Measurements from ENCODE around the gene KLHL35.
A peak's percentile ranks its signal among the peaks of the same experiment; 100 is the strongest.
"Not testable (repeated sequence)": the region's sequence is repeated elsewhere in the genome, so short reads cannot be mapped to it uniquely, and the experiment has no call there.

KLHL35 gene

DNA sequence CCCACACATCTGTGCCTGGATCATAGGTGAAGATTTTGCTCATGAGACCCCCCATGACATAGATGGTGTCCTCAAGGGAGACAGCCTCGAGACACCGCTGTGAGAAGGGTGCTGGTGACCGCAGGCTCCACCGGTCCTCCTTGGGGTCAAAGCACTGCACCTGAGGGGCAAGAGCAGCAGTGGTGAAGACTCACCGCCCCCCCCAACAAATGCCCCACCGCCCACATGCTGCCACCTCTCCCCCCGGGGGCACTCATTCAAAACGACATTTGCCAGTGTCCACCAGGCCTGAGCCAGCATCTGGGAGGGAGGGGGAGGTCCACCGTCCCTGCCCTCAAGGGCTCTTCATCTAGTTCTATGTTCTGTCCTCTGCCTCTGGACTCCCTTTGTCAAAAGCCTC, 9.3 kb downstream of the KLHL35 start:
- DNase-seq (ENCODE audit: low spot score), result no peak

DNA sequence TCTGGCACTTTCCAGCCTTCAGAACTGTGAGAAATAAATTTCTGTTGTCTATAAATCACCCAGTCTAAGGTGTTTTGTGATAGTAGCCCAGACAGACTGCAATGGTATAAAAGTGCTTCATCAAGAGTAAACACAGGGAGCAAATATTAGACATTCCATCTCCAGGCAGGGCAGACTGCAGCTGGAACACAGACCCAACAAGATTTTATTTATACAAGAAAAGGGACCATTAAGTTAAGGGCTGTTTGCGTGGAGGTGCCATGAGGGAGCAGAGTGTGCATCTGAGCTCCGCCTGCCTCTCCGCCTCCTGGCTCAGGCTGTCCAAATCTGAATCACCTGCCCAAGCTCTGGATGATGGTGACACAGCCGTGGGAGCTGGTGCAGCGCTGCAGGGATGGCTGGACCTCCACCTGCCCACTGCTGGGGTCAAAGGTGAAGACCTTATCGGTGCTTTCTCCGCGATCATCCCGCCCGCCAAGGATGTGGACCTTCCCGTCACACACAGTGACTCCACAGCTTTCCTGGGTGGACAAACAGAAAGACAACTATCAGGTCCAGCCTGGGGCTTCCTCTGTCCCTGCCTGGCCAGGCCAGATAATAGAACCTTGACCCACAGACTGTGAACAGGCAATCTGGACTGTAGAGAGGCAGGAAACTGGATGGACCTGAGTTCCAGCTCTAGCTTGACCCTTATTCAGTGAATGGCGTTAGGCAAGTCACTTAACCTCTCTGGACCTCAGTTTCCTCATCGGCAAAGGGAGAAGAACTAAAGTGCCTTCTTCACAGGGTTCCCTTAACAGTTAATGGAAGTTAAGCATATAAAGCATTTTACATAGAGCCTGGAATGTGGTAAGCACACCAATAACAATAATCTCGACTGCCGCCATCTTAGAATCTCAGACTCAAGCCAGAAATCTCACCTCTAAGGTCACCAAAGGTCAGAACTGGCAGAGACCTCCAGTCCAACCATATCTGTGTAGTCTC, 10.5 kb downstream of the KLHL35 start:
- no peak for DNase-seq (ENCODE audit: low spot score)

- no peak for DNase-seq (ENCODE audit: low spot score)
These were observed 11.1 kb downstream of the KLHL35 start for GRCh38 chr11:75421902-75422247.

DNA sequence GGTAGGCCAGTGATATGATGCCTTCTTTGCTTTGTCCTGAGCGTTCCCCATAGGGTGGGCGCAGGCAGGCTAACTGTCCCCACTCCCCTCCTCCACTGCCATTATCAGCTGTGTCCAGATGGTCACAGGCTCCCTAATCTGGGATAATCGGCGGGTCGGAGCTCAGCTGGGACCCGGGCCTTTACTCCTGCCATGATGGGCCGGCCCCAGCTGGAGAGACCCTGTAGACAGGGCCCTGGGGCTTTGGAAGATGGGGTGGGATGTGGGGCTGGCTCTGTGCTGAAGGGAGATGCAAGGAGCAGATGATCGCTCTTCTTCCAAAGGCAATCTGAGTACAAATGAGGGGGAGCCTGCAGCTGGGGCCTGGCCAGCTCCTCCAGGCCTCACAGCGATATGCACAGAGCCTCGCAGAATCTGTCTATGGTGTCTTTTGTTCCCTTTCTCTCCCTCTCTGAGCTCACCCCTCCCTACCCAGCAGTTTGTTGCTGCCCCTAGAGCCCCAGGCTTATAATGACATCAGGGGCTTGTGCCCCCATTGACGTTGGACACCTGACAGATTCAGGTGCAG, 11.9 kb downstream of the KLHL35 start:
- DNase-seq (ENCODE audit: low spot score), result no peak

DNA sequence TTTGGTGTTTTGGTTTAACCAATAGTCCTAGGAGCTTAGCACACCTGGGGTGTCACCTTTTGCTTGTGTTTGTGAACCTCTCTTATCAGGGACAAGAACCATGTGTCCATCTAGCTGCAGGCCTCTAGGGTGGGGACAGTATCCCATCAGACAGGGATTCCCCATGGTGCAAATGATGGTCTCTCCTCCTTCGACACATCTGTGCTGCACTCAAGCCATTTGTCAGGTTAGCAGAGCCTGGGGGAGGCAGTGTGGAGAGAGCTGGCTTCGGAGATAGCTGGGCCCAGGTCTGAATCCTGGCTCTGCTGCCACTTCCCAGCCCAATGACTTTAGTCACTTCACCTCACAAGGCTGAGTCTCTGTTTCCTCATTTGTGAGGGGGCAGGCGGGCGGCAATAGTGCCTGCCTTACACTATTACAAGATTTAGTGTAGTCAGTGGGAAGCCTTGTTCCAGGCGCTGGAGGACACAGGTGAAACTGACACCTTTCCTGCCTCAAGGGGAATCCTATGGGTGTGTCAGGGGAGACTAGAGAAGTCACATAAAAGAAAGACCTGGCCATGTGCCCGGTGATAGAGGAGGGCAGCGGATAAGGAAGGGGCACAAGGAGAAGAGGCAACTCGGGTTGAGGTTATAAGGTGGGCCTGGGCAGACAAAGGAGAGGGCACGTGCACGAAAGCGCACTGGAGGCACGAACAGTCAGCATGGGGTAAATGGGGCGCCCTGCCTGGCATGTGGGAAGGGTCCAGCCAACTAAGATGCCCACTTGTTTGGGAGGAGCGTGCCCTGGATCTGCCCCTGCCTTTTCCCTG, 12.6 kb downstream of the KLHL35 start:
- DNase-seq (ENCODE audit: low spot score), result no peak

DNA sequence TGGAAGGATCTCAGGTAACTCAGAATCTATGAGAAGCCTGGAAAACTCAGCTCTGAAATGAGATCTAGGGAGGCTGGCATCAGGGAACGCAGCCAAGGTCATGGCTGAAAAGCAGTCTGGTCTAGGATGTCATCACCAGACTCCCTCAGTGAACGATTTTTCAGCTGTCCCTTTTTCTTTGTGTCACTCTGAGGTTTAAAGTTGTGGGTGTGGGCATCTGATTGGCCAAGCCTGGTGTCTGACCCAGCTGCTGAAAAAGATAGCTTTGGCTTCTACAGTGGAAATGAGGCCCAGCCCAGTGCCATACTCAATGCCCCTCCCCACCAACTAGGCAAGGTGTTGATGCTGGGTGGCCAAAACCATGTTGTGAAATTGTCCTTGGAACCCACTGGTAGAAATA, 19.1 kb downstream of the KLHL35 start:
- no peak for DNase-seq (ENCODE audit: low spot score)

GRCh38 chr11:75413146-75413545, 19.9 kb downstream of the KLHL35 start:
- not testable (repeated sequence) for DNase-seq (ENCODE audit: low spot score)

DNA sequence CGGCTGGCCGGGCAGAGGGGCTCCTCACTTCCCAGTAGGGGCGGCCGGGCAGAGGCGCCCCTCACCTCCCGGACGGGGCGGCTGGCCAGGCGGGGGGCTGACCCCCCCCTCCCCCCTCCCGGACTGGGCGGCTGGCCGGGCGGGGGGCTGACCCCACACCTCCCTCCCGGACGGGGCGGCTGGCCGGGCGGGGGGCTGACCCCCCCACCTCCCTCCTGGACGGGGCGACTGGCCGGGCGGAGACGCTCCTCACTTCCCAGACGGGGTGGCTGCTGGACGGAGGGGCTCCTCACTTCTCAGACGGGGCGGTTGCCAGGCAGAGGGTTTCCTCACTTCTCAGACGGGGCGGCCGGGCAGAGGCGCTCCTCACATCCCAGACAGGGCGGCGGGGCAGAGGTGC, 23.0 kb downstream of the KLHL35 start:
- DNase-seq (ENCODE audit: low spot score), result not testable (repeated sequence)

DNA sequence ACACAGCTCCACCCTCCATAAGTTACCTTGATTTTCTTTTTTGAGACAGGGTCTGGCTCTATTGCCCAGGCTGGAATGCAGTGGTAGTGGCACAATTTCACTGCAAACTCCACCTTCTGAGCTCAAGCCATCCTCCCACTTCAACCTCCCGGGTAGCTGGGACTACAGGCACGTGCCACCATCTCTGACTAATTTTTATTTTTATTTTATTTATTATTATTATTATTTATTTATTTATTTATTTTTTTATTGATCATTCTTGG, 24.1 kb downstream of the KLHL35 start:
- DNase-seq (ENCODE audit: low spot score), result no peak

DNA sequence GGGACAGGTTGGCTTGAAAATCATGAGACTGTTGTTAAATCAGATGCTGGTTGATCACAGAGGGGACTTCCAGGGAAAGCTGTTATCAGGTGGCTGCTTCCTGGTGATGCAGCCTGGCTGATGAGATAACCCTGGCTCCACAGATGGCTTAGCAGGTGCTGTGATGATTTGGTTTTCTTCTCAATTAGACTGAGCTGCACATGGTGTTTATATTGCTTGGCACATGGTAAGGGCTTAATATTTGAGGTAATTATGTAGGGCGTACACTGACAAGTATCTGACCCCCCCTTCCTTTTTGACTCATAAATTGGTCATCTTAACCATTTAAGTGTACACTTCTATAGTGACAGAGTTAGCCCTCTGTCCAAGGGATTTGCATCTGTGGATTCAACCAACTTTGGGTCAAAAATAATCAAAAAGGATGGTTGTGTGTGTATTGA, 26.6 kb downstream of the KLHL35 start:
- DNase-seq (ENCODE audit: low spot score), result peak; percentile 44

DNA sequence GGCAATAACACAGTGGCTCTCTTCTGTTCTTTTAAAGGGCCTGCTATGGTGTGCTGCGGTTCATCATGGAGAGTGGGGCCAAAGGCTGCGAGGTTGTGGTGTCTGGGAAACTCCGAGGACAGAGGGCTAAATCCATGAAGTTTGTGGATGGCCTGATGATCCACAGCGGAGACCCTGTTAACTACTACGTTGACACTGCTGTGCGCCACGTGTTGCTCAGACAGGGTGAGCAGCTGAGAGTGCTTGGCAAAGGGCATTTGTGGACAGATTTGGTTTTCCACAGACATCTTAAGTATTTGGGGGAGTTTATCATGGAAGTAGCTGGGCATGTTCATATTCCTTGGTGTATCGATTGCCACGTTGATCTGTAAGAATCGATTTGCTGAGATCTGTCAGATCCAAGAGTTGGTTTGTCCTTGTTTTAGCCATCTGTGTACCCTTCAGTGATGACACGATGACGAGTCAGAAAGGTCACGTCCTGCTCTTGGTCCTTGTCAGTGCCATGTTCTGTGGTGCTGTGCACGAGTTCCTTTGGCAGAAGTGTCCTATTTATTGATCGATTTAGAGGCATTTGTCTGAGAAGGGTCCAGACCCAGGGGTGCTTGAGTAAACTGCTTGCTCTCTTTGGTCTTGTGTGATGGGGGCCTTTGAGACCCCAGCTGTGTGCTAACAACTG, 28.9 kb downstream of the KLHL35 start:
- DNase-seq (ENCODE audit: low spot score), result no peak

DNA sequence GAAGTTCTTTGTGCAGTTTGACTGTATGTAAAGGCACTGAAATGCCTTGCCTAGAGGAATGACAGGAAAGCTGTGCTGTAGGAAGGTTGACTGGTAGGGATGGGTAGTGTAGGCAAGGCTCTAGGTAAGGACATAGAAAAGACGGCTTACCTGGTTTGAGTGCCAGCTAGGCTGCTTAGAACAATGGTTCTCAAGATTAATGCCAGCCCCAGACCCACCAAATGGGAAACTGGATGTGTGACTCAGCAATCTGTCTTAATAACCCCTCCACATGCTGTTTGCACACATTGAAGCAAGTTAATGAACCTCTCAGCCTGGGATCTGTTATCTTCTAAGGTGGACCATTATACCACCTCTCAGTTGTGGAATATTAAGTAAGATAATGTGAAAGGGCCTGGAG, 30.0 kb downstream of the KLHL35 start:
- no peak for DNase-seq (ENCODE audit: low spot score)

DNA sequence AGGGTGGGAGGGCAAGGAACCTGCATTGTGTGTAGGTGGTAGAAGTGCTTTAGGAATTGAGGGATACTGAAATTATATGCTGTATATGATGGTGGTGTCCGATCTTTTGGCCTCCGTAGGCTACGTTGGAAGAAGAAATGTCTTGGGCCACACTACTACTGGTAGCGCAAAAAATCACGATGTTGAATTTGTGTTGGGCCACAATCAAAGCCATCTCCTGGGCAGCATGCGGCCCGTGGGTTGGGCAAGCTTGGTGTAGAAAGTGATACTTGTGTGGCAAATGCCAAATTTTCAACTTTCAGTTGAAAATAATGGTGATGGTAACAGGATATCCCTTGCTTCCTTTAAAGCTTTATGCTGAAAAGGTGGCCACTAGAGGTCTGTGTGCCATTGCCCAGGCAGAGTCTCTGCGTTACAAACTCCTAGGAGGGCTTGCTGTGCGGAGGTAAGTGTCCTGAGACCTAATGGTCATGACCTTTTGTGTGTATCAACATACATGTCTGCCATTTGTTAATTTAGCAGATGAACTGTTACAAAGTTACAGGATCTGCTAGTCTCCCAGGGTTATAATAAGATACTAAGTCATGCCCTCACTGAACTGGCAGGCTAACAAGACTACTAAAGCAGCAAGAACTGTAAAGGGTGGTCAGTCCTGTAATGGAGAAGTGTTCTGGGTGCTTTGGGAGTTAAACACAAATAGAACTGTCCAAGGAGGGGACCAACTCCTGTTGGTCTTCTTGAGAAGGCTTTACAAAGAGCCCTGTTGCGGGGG, 30.8 kb downstream of the KLHL35 start:
- DNase-seq (ENCODE audit: low spot score), result no peak

DNA sequence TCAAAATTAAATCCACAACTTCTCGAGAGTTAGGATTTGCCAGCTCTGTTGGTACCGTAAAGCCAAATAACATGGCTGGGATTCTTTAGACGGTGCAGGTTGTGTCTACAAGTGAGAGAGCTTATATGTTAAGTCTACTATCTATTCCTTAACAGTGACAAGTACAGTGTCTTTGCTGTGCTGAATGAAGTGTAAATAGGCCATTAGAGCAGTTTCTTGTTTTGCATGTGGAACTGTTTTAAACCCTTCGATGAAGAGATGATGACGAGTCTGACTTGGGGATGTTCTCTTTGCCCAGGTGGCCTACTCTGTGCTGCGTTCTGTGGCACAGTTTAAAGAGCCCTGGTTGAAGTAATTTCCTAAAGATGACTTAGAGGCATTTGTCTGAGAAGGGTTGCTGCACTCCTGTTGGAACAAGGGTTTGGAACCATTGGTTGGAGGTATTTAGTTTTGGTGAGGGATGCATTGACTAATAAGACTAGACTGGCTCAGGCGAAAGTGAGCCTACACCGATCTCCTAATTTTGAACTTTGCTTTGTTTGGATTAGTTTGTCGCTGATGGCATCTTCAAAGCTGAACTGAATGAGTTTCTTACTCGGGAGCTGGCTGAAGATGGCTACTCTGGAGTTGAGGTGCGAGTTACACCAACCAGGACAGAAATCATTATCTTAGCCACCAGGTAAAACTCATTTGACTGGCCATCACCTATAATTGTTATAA, 32.7 kb downstream of the KLHL35 start:
- DNase-seq (ENCODE audit: low spot score), result peak; percentile 30

- peak; percentile 92 for DNase-seq (ENCODE audit: low spot score)
These were observed 33.5 kb downstream of the KLHL35 start, which contains the start of gene RPS3 for GRCh38 chr11:75399344-75400145. TSS of gene RPS3 (plus strand) at chr11:75399518. CDS start at chr11:75399548, 30 bp downstream.

DNA sequence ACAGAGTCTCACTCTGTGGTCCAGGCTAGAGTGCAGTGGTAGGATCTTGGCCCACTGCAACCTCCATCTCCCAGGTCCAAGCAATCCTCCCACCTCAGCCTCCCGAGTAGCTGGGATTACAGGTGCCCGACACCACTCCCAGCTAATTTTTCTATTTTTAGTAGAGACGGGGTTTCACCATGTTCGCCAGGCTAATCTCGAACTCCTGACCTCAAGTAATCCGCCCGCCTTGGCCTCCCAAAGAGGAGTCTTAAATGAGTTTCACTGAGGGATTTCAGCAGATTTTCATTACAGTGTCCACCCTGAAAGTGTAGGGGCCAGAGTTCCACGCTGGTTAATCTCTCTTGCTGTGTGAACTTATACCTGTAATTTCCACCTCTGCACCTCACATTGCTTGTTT, 34.1 kb downstream of the KLHL35 start:
- DNase-seq (ENCODE audit: low spot score), result no peak

DNA sequence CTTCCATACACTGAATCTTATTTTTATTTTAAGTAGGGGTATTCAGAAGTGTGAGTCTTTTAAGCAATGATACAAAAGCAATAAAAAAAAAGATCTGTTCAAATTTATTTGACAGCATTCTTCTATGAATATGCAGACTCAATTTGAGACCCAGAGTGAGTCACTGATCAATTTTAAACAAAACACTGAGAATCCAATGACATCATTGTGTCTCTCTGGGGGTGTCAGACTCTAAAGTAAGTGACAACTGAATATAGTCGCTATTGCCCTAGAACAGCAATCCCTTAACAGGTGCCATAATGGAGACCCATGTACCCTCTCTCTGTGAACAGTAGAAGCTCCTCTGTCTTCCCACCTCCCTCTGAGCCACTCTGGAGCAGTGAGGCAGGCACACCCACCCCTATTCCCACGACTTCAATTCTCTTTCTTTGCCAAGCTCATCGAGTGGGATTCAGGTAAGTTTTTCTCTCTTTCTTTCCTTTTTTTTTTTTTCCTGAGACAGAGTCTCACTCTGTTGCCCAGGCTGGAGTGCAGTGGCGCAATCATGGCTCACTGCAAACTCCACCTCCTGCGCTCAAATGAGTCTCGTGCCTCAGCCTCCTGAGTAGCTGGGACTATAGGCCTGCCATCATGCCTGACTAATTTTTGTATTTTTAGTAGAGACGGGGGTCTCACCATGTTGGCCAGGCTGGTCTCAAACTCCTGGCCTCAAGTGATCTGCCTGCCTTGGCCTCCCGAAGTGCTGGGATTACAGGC, 38.7 kb downstream of the KLHL35 start:
- no peak for DNase-seq (ENCODE audit: low spot score)

DNA sequence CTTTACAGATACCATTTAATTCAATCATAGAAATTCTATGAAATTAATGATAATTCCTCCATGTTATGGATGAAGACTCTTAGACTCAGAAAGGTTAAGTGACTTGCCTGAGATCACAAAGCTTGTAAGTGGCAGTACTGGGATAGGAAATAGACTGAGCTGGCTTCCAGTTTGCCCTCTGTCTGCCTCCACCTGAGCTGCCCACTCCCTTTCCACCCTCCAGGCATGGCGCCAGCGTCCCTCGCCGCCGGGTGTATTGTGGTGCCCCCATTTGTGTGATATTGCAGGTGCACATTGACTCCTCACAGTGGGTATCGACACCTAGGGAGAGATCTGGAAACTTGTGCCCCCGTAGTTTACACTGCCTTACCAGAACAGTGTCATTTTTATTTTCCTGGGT, 43.1 kb downstream of the KLHL35 start:
- DNase-seq (ENCODE audit: low spot score), result no peak

DNA sequence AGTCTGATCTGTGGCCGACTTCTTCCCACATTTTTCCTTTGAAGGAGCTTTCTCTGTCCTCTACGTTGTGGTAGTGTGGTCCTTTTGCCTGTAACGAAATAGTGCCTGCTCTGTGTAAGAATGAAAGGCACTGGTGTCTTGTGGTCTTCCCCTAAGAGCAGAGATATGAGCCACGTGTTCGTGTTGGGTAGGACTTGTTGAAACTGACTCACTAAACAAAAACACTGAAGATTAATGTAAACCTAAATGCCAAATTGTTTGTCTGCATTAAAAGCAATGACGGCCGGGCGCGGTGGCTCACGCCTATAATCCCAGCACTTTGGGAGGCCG, 43.8 kb downstream of the KLHL35 start:
- DNase-seq (ENCODE audit: low spot score), result no peak
